ENCODE data around the gene ZNF10.
A peak's percentile ranks its signal among the peaks of the same experiment; 100 is the strongest.

Gene ZNF10

GRCh38 chr12:133130038-133130807, at the start of gene ZNF10, which contains the start of gene ZNF891:
TSS of gene ZNF10 (plus strand) at chr12:133130627. CDS start at chr12:133144493, 13,866 bp downstream.
TSS of gene ZNF891 (minus strand) at chr12:133130274. CDS start at chr12:133121918, 8,356 bp downstream.
- peak; percentile 94 for DNase-seq

GRCh38 chr12:133081159-133081780, 49.2 kb upstream of the ZNF10 start:
- DNase-seq, result peak; percentile 70

- DNase-seq, result no peak
Observed at GRCh38 chr12:133083345-133083744, 47.1 kb upstream of the ZNF10 start.

GRCh38 chr12:133105620-133106019, 24.8 kb upstream of the ZNF10 start:
- DNase-seq, result no peak

- DNase-seq, result no peak
Observed at GRCh38 chr12:133106253-133106652, 24.2 kb upstream of the ZNF10 start.

GRCh38 chr12:133107121-133107520, 23.3 kb upstream of the ZNF10 start:
- no peak for DNase-seq

- no peak for DNase-seq
Observed at GRCh38 chr12:133108150-133108549, 22.3 kb upstream of the ZNF10 start.

GRCh38 chr12:133120385-133121191, 9.8 kb upstream of the ZNF10 start:
- DNase-seq, result no peak

- no peak for DNase-seq
Observed at GRCh38 chr12:133124674-133125073, 5.8 kb upstream of the ZNF10 start.

GRCh38 chr12:133129368-133130037, 924 bp upstream of the ZNF10 start:
- DNase-seq, result no peak

- DNase-seq, result peak; percentile 24
Observed at GRCh38 chr12:133130808-133131128, 341 bp downstream of the ZNF10 start.

GRCh38 chr12:133135747-133136146, 5.3 kb downstream of the ZNF10 start:
- DNase-seq, result no peak

- no peak for DNase-seq
Observed at GRCh38 chr12:133145981-133146380, 15.6 kb downstream of the ZNF10 start.

- no peak for DNase-seq
Observed at GRCh38 chr12:133156125-133156690, 25.8 kb downstream of the ZNF10 start.

GRCh38 chr12:133165776-133166175, 35.3 kb downstream of the ZNF10 start:
- no peak for DNase-seq

- DNase-seq, result no peak
Observed at GRCh38 chr12:133172491-133172890, 42.1 kb downstream of the ZNF10 start.

- no peak for DNase-seq
Observed at GRCh38 chr12:133174901-133175300, 44.5 kb downstream of the ZNF10 start.

- no peak for DNase-seq
Observed at GRCh38 chr12:133180669-133181068, 50.2 kb downstream of the ZNF10 start.

GRCh38 chr12:133181238-133181959, 51.0 kb downstream of the ZNF10 start, which contains the start of gene ZNF268:
TSS of gene ZNF268 (plus strand) at chr12:133181495. CDS start at chr12:133181998, 503 bp downstream.
- DNase-seq, result peak; percentile 92

- no peak for DNase-seq
Observed at GRCh38 chr12:133190176-133190575, 59.7 kb downstream of the ZNF10 start.

- DNase-seq, result no peak
Observed at GRCh38 chr12:133192847-133193246, 62.4 kb downstream of the ZNF10 start.

- DNase-seq, result no peak
Observed at GRCh38 chr12:133201888-133202287, 71.5 kb downstream of the ZNF10 start.
